SU-DHL-6 (cell line): ENCODE results near the gene ZNF568.

Source experiments
- EZH2phosphoT487 ChIP-seq: fragments of 200-600 bp; sonication (generic), shearing (Covaris generic); conservative IDR thresholded peaks from 2 replicates; pipeline ENCODE4 v1.6.1; 2018; ENCODE audit warnings: mild to moderate bottlenecking, antibody characterized with exemption, low read length, moderate library complexity, mixed read lengths
- TF ChIP-seq, protein P1 (sequence below): fragments of 200-600 bp; sonication (generic); IDR thresholded peaks from one replicate; pipeline ENCODE4 v1.5.1; 2017; ENCODE audit warnings: antibody characterized with exemption, mild to moderate bottlenecking, low read length, moderate library complexity; ENCODE audit not compliant: insufficient read depth, poor library complexity, severe bottlenecking

DNA sequence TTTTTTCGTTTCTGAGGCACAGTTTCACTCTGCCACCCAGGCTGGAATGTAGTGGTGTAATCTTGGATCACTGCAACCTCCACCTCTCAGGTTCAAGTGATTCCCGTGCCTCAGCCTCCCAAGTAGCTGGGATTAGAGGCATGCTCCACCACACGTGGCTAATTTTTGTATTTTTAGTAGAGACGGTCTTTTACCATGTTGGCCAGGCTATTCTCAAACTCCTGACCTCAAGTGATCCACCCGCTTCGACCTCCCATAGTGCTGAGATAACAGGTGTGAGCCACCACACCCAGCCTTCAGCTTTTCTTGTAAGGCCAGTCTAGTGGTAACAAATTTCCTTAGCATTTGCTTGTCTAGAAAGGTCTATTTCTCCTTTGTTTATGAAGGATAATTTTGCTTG is 46.2 kb downstream of the ZNF568 start:
- TF ChIP-seq EZH2phosphoT487 = no peak
- TF ChIP-seq, protein P1, sequence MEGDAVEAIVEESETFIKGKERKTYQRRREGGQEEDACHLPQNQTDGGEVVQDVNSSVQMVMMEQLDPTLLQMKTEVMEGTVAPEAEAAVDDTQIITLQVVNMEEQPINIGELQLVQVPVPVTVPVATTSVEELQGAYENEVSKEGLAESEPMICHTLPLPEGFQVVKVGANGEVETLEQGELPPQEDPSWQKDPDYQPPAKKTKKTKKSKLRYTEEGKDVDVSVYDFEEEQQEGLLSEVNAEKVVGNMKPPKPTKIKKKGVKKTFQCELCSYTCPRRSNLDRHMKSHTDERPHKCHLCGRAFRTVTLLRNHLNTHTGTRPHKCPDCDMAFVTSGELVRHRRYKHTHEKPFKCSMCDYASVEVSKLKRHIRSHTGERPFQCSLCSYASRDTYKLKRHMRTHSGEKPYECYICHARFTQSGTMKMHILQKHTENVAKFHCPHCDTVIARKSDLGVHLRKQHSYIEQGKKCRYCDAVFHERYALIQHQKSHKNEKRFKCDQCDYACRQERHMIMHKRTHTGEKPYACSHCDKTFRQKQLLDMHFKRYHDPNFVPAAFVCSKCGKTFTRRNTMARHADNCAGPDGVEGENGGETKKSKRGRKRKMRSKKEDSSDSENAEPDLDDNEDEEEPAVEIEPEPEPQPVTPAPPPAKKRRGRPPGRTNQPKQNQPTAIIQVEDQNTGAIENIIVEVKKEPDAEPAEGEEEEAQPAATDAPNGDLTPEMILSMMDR = no peak
